Keratinocyte (primary cell): ENCODE data around the gene SYDE2. TPM values are rescaled to one million over a fixed set of nuclear protein-coding genes. Genes with fewer than 3 reads are reported as not detected.

Experiments
- DNase-seq: peaks from one replicate; pipeline ENCODE4 v3.0.0-alpha.2; 2011; ENCODE audit warnings: low read depth, missing footprints, low spot score
- FAIRE-seq: peaks from 2 replicates; lab custom pipeline; 2011; peaks lifted over from hg19 to GRCh38; lab: Jason Lieb, UNC
- H2AFZ ChIP-seq: 2 replicates; pipeline ENCODE4 v1.6.0; 2012; ENCODE audit warnings: low read length, control low read depth, inconsistent platforms; ENCODE audit not compliant: control insufficient read depth
- H3K27ac ChIP-seq: 2 replicates; pipeline ENCODE4 v1.5.1; 2011; ENCODE audit warnings: low read length; ENCODE audit not compliant: control insufficient read depth, insufficient read depth
- H3K27me3 ChIP-seq: 3 replicates; pipeline ENCODE4 v1.6.0; 2011; ENCODE audit warnings: low read length; ENCODE audit not compliant: control insufficient read depth, insufficient read depth; ENCODE audit errors: extremely low read depth
- H3K36me3 ChIP-seq, 2 experiments: 2 replicates in 1 of 2; 3 replicates in 1 of 2; pipeline ENCODE4 v1.5.1; 2011; ENCODE audit warnings: low read length in 2 of 2, mild to moderate bottlenecking in 1 of 2; ENCODE audit not compliant: control insufficient read depth in 2 of 2, insufficient read depth in 2 of 2; ENCODE audit errors: extremely low read depth in 1 of 2
- H3K4me1 ChIP-seq: 3 replicates; pipeline ENCODE4 v1.5.1; 2011; ENCODE audit warnings: low read length; ENCODE audit not compliant: control insufficient read depth, insufficient read depth; ENCODE audit errors: extremely low read depth
- H3K4me2 ChIP-seq: 3 replicates; pipeline ENCODE4 v1.6.0; 2011; ENCODE audit warnings: low read depth, low read length; ENCODE audit not compliant: control insufficient read depth, insufficient read depth; ENCODE audit errors: extremely low read depth
- H3K4me3 ChIP-seq, 3 experiments: fragments of 200-600 bp in 1 of 3; sonication (generic) in 1 of 3; 2 replicates in 2 of 3; 3 replicates in 1 of 3; pipeline ENCODE4 v1.5.1; 2011 to 2016; ENCODE audit warnings: low read length in 3 of 3, mild to moderate bottlenecking in 3 of 3, control low read depth in 2 of 3, inconsistent platforms in 1 of 3, low read depth in 1 of 3, mixed read lengths in 1 of 3, mixed run types in 1 of 3, moderate library complexity in 1 of 3; ENCODE audit not compliant: control insufficient read depth in 2 of 3, insufficient read depth in 2 of 3; ENCODE audit errors: extremely low read depth in 1 of 3
- H3K79me2 ChIP-seq: 2 replicates; pipeline ENCODE4 v1.6.0; 2012; ENCODE audit warnings: low read length; ENCODE audit not compliant: control insufficient read depth, insufficient read depth
- H3K9ac ChIP-seq: 3 replicates; pipeline ENCODE4 v1.6.0; 2011; ENCODE audit warnings: low read length; ENCODE audit not compliant: control insufficient read depth, insufficient read depth; ENCODE audit errors: extremely low read depth
- H3K9me1 ChIP-seq: 3 replicates; pipeline ENCODE4 v1.6.0; 2011; ENCODE audit warnings: low read length; ENCODE audit not compliant: control insufficient read depth, insufficient read depth; ENCODE audit errors: extremely low read depth
- H3K9me3 ChIP-seq: 2 replicates; pipeline ENCODE4 v1.5.1; 2012; ENCODE audit warnings: low read depth, low read length; ENCODE audit not compliant: control insufficient read depth
- H4K20me1 ChIP-seq: 3 replicates; pipeline ENCODE4 v1.6.0; 2011; ENCODE audit warnings: low read length; ENCODE audit not compliant: control insufficient read depth, insufficient read depth; ENCODE audit errors: extremely low read depth
- EZH2 ChIP-seq: IDR thresholded peaks from one replicate; pipeline ENCODE4 v1.6.1; 2012; ENCODE audit warnings: inconsistent platforms, mild to moderate bottlenecking, low read length, moderate library complexity
- dilution Hi-C: fragments of 300-500 bp; cut with MboI; formaldehyde crosslinking; loops from one replicate; pipeline ENCODE4 v1.7.0; 2020; ENCODE audit warnings: low sequenced_read_pairs; ENCODE audit not compliant: extremely low pct_ligation_motif_present
- polyA plus RNA-seq, 5 experiments: library from polyadenylated mRNA; depleted of rRNA in 3 of 5; stranded (reverse) in 3 of 5; stranded (forward) in 1 of 5; unstranded in 1 of 5; fragments of >200 nt; gene quantifications; 1 replicate in 1 of 5; 2 replicates in 3 of 5; 3 replicates in 1 of 5; pipeline versions ENCODE4 v1.2.1 to v1.2.3, GENCODE V29; 2011 to 2012; ENCODE audit warnings: missing spikeins in 2 of 5, low read depth in 1 of 5, low replicate concordance in 1 of 5
- TF ChIP-seq, protein P1 (sequence below), 3 experiments: IDR thresholded peaks in 1 of 3; conservative IDR thresholded peaks in 1 of 3; optimal IDR thresholded peaks in 1 of 3; 2 replicates in 2 of 3; 3 replicates in 1 of 3; pipeline versions ENCODE3 to v1.5.1; 2011; ENCODE audit warnings: low read length in 3 of 3, mild to moderate bottlenecking in 3 of 3, moderate library complexity in 2 of 3, control low read depth in 1 of 3, inconsistent platforms in 1 of 3; ENCODE audit not compliant: insufficient read depth in 2 of 3; ENCODE audit errors: extremely low read depth in 1 of 3

The SYDE2 gene
- polyA plus RNA-seq, 1 donor (not counting 4 experiments of a cell fraction or from before 2014, with no cell fraction given): 1.7 TPM

DNA sequence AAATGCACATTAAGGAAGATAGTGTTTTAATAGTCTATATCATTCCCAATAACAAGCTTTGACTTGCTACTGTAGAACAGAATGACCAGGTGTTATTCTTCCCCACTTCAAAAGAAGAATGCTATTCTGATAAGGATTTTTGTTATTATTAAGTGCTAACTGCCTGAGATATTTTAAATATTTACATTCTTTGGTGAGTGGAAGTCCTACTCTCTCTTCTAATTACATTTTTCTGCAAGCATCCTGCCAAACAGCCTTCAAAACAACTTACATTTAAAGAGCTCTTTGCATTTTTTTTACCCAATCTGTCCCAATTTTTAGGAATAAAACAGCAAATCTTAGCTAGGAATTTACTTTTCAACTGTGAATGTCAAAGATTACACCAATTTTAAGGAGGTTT is 23.5 kb upstream of the SYDE2 start:
- no peak overlapping the region for H3K4me3 ChIP-seq

DNA sequence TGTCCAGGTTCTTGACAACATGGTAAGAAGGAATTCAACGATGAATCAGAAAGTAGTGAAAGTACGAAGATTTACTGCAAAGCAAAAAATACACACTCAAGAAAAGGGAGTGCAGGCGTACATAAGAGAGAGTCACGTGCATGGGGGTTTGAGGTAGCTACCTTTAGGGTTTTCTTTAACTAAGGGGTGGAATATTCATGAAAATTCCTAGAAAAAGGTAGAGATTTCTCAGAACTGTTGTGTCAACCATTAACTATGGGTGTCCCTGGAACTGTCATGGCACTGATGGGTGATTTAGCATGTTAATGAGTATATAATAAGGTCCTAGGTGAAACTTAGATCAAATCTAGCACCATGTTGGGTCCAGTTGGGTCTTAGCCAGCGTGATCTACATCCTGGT is 22.5 kb upstream of the SYDE2 start:
- Histone ChIP-seq H2AFZ (no peak overlapping the region), H3K27me3 (no peaks in the 10 kb centered on the region), H3K4me2 (no peak overlapping the region), H3K9me3 (no peaks in the 10 kb centered on the region), H4K20me1 (no peaks in the 10 kb centered on the region), H3K9ac (no peak overlapping the region), H3K9me1 (no peaks in the 10 kb centered on the region), H3K4me1 (peaks cover 18% of the 10 kb centered on the region), H3K4me3 (no peak overlapping the region), H3K79me2 (no peaks in the 10 kb centered on the region), H3K36me3 (no peaks in the 10 kb centered on the region), H3K27ac (no peak overlapping the region)
- no peak for DNase-seq
- FAIRE-seq: no peak
- dilution Hi-C loops: no loop called here
- TF ChIP-seq, protein P1, sequence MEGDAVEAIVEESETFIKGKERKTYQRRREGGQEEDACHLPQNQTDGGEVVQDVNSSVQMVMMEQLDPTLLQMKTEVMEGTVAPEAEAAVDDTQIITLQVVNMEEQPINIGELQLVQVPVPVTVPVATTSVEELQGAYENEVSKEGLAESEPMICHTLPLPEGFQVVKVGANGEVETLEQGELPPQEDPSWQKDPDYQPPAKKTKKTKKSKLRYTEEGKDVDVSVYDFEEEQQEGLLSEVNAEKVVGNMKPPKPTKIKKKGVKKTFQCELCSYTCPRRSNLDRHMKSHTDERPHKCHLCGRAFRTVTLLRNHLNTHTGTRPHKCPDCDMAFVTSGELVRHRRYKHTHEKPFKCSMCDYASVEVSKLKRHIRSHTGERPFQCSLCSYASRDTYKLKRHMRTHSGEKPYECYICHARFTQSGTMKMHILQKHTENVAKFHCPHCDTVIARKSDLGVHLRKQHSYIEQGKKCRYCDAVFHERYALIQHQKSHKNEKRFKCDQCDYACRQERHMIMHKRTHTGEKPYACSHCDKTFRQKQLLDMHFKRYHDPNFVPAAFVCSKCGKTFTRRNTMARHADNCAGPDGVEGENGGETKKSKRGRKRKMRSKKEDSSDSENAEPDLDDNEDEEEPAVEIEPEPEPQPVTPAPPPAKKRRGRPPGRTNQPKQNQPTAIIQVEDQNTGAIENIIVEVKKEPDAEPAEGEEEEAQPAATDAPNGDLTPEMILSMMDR (optimal IDR thresholded peaks at IDR 0.05 in 1 of 3, IDR thresholded peaks at IDR 0.05 in 1 of 3, conservative IDR thresholded peaks at IDR 0.05 in 1 of 3; ENCODE audit: extremely low read depth in 1 of 3, insufficient read depth in 2 of 3, low read length in 3 of 3): no peak
- TF ChIP-seq EZH2: no peak

More for the DNA sequence above, 23.5 kb upstream of the SYDE2 start:
- Histone ChIP-seq H3K9me3 (no peaks in the 10 kb centered on the region), H3K36me3 (no peaks in the 10 kb centered on the region), H3K4me2 (no peak overlapping the region), H3K79me2 (no peaks in the 10 kb centered on the region), H3K9me1 (no peaks in the 10 kb centered on the region), H3K9ac (no peak overlapping the region), H2AFZ (no peak overlapping the region), H4K20me1 (no peaks in the 10 kb centered on the region), H3K27me3 (no peaks in the 10 kb centered on the region), H3K4me1 (peaks cover 18% of the 10 kb centered on the region), H3K27ac (no peak overlapping the region)
- TF ChIP-seq, protein P1 (optimal IDR thresholded peaks at IDR 0.05 in 1 of 3, IDR thresholded peaks at IDR 0.05 in 1 of 3, conservative IDR thresholded peaks at IDR 0.05 in 1 of 3; ENCODE audit: extremely low read depth in 1 of 3, insufficient read depth in 2 of 3, low read length in 3 of 3): no peak
- DNase-seq (no peak), FAIRE-seq (no peak)
- dilution Hi-C loops: no loop called here
